HG03135 (cell line): Measurements from ENCODE around the gene SNX12.
A peak's percentile ranks its signal among the peaks of the same experiment; 100 is the strongest.

ENCODE experiments used
- ATAC-seq: cut with Tn5 transposase; IDR thresholded peaks from one replicate; pipeline ENCODE4 v1.9.1; 2021; ENCODE audit warnings: mild to moderate bottlenecking, moderate library complexity; ENCODE audit not compliant: unreplicated experiment

SNX12 gene

GRCh38 chrX:71068044-71068918 is at the start of gene SNX12:
TSS of gene SNX12 (minus strand) at chrX:71068334. CDS start at chrX:71068306, 28 bp downstream.
- ATAC-seq: peak; percentile 94

- no peak for ATAC-seq
Measured at GRCh38 chrX:71117358-71117757, 49.2 kb upstream of the SNX12 start.

GRCh38 chrX:71111921-71112431 is 43.8 kb upstream of the SNX12 start:
- peak; percentile 9 for ATAC-seq

- peak; percentile 85 for ATAC-seq
Measured at GRCh38 chrX:71111141-71111843, 43.2 kb upstream of the SNX12 start, which contains the start of gene IL2RG. TSS of gene IL2RG (minus strand) at chrX:71111577. CDS start at chrX:71111539, 38 bp downstream.

- ATAC-seq: no peak
Measured at GRCh38 chrX:71109051-71109450, 40.9 kb upstream of the SNX12 start.

- ATAC-seq: no peak
Measured at GRCh38 chrX:71107762-71108360, 39.7 kb upstream of the SNX12 start.

- no peak for ATAC-seq
Measured at GRCh38 chrX:71107245-71107644, 39.1 kb upstream of the SNX12 start.

- no peak for ATAC-seq
Measured at GRCh38 chrX:71106427-71106826, 38.3 kb upstream of the SNX12 start, which contains the start of gene CXorf65. TSS of gene CXorf65 (minus strand) at chrX:71106740. CDS start at chrX:71106556, 184 bp downstream.

- ATAC-seq: no peak
Measured at GRCh38 chrX:71105628-71106027, 37.5 kb upstream of the SNX12 start.

- peak; percentile 43 for ATAC-seq
Measured at GRCh38 chrX:71103110-71103983, 35.2 kb upstream of the SNX12 start.

- no peak for ATAC-seq
Measured at GRCh38 chrX:71102292-71102691, 34.2 kb upstream of the SNX12 start.

GRCh38 chrX:71100581-71101505 is 32.7 kb upstream of the SNX12 start:
- ATAC-seq: no peak

GRCh38 chrX:71099736-71100135 is 31.6 kb upstream of the SNX12 start:
- ATAC-seq: no peak

- ATAC-seq: no peak
Measured at GRCh38 chrX:71098951-71099506, 30.9 kb upstream of the SNX12 start.

- ATAC-seq: no peak
Measured at GRCh38 chrX:71098302-71098701, 30.2 kb upstream of the SNX12 start.

- no peak for ATAC-seq
Measured at GRCh38 chrX:71096760-71097032, 28.6 kb upstream of the SNX12 start.

GRCh38 chrX:71095981-71096759 is 28.0 kb upstream of the SNX12 start:
- ATAC-seq: no peak

- ATAC-seq: peak; percentile 85
Measured at GRCh38 chrX:71095555-71095980, 27.4 kb upstream of the SNX12 start, which contains the start of gene FOXO4. TSS of gene FOXO4 (plus strand) at chrX:71095851. CDS start at chrX:71096529, 678 bp downstream.
